Fibroblast of lung (primary cell): ENCODE measurements around the gene ARHGAP42.

Source experiments
- CTCF ChIP-seq, 2 donors: IDR thresholded peaks in 1 of 2; conservative IDR thresholded peaks in 1 of 2; 1 replicate in 1 of 2; 2 replicates in 1 of 2; pipeline ENCODE4 v1.5.1; 2011 to 2012; ENCODE audit warnings: low read length in 2 of 2, control low read depth in 1 of 2, inconsistent platforms in 1 of 2, low read depth in 1 of 2, mild to moderate bottlenecking in 1 of 2
- EZH2 ChIP-seq: IDR thresholded peaks from 2 replicates; pipeline ENCODE4 v1.5.1; 2012; ENCODE audit warnings: low read length, control low read depth, mild to moderate bottlenecking; ENCODE audit errors: missing control alignments

GRCh38 chr11:100866453-100866852, 179.4 kb downstream of the ARHGAP42 start:
- TF ChIP-seq CTCF (conservative IDR thresholded peaks at IDR 0.05 in 1 of 2, IDR thresholded peaks at IDR 0.05 in 1 of 2; ENCODE audit: low read depth in 1 of 2, low read length in 2 of 2): no peak
- no peak for TF ChIP-seq EZH2
